ENCODE data around the gene RAB11B. TPM values are rescaled to one million over a fixed set of nuclear protein-coding genes. Genes with fewer than 3 reads are reported as not detected.

RAB11B gene
- total RNA-seq, 1 donor from 2014 or later, result 114 TPM

DNA sequence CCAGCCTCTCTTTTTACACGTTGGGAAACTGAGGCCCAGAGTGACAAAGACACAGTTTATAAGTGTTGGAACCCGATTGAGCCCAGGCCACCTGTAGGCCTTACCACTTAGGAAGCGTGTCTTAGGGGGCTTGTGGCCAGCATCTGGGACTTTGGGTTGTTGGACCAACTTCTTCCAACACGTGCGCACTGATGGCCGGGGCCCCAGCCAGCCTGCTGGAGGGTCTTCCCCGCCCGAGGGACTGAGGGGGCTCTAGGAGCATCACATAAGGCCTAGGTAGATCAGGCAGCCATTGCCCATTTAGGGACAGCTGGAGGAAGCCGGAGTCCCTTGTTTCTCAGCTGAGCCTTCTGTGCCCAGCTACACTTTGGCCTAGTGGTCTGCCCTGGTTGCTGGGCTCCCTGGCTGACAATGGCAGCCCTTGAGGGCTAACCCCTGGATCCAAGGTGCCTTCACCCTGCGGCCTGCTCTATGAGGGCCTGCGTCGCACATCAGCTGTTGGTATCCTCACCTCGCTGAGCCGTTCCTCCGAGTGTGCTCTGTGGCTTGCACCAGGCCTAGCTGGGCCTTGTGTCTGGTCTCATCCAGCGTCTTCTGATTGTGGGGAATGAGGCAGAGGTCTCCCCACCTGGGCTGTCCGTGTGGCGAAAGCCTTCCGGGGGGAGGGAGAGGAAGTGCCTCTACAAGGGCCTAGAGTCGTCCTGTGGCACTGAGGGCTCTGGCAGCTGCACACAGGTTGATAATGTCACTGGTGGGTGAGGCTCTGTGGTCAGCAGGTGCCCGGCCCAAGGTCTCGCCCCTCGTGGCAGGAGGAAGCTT is 1.2 kb downstream of the RAB11B start:
- DNase-seq (peak; percentile 65), ATAC-seq (no peak)
- Histone ChIP-seq H3K4me1 (peaks cover 62% of the 10 kb centered on the region), H3K9me3 (no peaks in the 10 kb centered on the region), H3K27ac (peak overlapping the region; percentile 56), H3K4me3 (peak overlapping the region; percentile 83), H3K27me3 (no peaks in the 10 kb centered on the region), H3K36me3 (no peaks in the 10 kb centered on the region)
- TF ChIP-seq CTCF (IDR thresholded peaks at IDR 0.05), result no peak
- intact Hi-C loops (cut with DNase I), result no loop called here

- Histone ChIP-seq H3K27me3 (no peaks in the 10 kb centered on the region), H3K27ac (peak overlapping the region; percentile 56), H3K9me3 (no peaks in the 10 kb centered on the region), H3K4me3 (no peak overlapping the region), H3K4me1 (peaks cover 66% of the 10 kb centered on the region), H3K36me3 (no peaks in the 10 kb centered on the region)
- ATAC-seq, result no peak
- intact Hi-C loops (cut with DNase I), result no loop called here
- TF ChIP-seq CTCF (IDR thresholded peaks at IDR 0.05), result no peak
- peak; percentile 70 for DNase-seq
These were observed 1.9 kb downstream of the RAB11B start for GRCh38 chr19:8392017-8392591.

GRCh38 chr19:8393192-8393870 is 3.2 kb downstream of the RAB11B start:
- Histone ChIP-seq H3K9me3 (no peaks in the 10 kb centered on the region), H3K4me1 (peaks cover 74% of the 10 kb centered on the region), H3K27me3 (no peaks in the 10 kb centered on the region), H3K27ac (peak overlapping the region; percentile 56), H3K4me3 (no peak overlapping the region), H3K36me3 (no peaks in the 10 kb centered on the region)
- TF ChIP-seq CTCF (IDR thresholded peaks at IDR 0.05), result no peak
- intact Hi-C loops (cut with DNase I), result no loop called here
- ATAC-seq (no peak), DNase-seq (no peak)

DNA sequence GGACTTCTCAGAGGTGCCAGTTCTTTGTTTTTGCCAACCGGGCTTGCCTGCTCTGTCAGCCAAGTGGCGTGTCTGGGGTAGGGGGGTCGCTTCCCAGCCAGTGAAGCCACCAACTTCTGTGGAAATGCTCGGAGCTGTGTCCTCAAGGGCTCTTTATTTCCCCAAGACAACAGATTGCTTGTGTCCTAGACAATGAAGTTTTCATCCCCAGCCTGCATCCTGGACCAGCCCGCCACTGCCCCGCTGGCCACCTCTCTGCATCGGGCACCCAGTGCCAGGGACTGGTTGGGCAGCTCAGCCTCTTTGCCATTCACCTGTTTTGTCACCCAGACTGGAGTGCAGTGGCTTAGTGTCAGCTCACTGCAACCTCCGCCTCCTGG is 3.7 kb downstream of the RAB11B start:
- H3K9me3 ChIP-seq, result no peaks in the 10 kb centered on the region
- DNase-seq (no peak), ATAC-seq (no peak)
- intact Hi-C loops (cut with DNase I), result no loop called here
- H3K36me3 ChIP-seq, result no peaks in the 10 kb centered on the region
- H3K27me3 ChIP-seq, result no peaks in the 10 kb centered on the region
- H3K4me3 ChIP-seq, result no peak overlapping the region
- no peak for TF ChIP-seq CTCF (IDR thresholded peaks at IDR 0.05)
- peaks cover 74% of the 10 kb centered on the region for H3K4me1 ChIP-seq
- H3K27ac ChIP-seq, result peak overlapping the region; percentile 56

GRCh38 chr19:8395621-8396082 is 5.5 kb downstream of the RAB11B start:
- H3K9me3 ChIP-seq, result no peaks in the 10 kb centered on the region
- DNase-seq (no peak), ATAC-seq (no peak)
- H3K27ac ChIP-seq, result peak overlapping the region; percentile 56
- H3K36me3 ChIP-seq, result peaks cover 16% of the 10 kb centered on the region
- no peak overlapping the region for H3K4me3 ChIP-seq
- TF ChIP-seq CTCF (IDR thresholded peaks at IDR 0.05), result no peak
- intact Hi-C loops (cut with DNase I), result loop anchor here (5.0 kb wide), 1 partner anchor 38 kb away; no protein-coding TSS in a partner anchor
- H3K4me1 ChIP-seq, result peaks cover 68% of the 10 kb centered on the region
- no peaks in the 10 kb centered on the region for H3K27me3 ChIP-seq
